ENCODE measurements around the gene GZMH. TPM values are rescaled to one million over a fixed set of nuclear protein-coding genes. Genes with fewer than 3 reads are reported as not detected.
"Not testable (repeated sequence)": the region's sequence is repeated elsewhere in the genome, so short reads cannot be mapped to it uniquely, and the experiment has no call there.

GZMH gene
- total RNA-seq, 1 donor = 0.27 TPM

DNA sequence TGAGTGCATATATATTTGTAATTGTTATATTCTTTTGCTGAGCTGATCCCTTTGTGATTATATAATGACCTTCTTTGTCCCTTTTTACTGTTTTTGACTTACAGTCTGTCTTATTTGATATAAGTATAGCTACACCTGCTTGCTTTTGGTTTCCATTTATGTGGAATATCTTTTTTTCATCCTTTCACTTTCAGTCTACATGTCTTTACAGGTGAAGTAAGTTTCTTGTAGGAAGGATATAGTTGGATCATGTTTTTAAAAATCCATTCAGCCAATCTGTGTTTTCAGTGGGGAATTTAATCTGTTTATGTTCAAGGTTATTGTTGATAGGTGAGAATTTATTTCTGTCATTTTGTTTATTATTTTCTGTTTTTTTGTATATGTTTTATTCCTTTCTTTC, 12.1 kb downstream of the GZMH start:
- no peak for DNase-seq (ENCODE audit: low read depth in 2 of 3, low spot score in 2 of 3)

DNA sequence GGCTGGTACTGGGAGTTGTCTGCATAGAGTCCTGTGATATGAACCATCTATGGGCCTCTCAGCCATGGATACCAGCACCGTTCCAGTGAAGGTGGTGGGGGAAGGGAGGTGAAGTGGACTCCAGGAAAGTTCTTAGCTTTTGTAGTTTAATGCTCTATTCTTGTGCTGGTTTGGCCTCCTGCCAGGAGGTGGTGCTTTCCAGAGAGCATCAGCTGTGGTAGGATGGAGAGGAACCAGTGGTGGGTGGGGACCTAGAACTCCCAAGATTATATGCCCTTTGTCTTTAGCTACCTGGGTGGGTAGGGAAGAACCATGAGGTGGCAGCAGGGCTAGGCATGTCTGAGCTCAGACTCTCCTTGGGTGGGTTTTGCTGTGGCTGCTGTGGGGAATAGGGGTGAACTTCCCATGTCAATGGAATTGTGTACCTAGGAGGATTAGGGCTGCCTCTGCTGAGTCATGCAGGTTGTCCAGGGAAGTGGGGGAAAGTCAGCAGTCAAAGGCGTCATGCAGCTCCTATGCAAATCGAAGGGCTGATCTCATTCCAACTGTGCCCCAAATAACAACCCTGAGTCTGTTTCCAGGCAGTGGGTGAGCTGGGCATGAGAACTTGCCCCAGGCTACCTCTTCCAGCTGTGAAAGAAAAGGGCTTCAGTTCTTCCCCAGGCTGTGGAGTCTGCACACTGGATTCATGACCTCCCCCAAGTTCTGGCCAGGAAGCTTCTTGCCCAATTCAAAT, 14.2 kb downstream of the GZMH start:
- no peak for DNase-seq (ENCODE audit: low read depth in 2 of 3, low spot score in 2 of 3)

DNA sequence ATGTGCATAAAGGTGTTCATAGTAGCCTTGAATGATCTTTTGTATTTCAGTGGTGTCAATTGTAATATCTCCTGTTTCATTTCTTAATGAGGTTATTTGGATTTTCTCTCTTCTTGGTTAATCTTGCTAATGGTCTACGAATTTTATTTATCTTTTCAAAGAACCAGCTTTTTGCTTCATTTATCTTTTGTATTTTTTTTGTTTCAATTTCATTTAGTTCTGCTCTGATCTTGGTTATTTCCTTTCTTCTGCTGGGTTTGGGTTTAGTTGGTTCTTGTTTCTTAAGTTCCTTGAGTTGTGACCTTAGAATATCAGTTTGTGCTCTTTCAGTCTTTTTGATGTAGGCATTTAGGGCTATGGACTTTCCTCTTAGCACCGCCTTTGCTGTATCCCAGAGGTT, 18.5 kb downstream of the GZMH start:
- not testable (repeated sequence) for DNase-seq (ENCODE audit: low read depth in 2 of 3, low spot score in 2 of 3)

- DNase-seq (ENCODE audit: low read depth in 2 of 3, low spot score in 2 of 3) = not testable (repeated sequence)
Measured at GRCh38 chr14:24584402-24584801, 25.1 kb downstream of the GZMH start.

DNA sequence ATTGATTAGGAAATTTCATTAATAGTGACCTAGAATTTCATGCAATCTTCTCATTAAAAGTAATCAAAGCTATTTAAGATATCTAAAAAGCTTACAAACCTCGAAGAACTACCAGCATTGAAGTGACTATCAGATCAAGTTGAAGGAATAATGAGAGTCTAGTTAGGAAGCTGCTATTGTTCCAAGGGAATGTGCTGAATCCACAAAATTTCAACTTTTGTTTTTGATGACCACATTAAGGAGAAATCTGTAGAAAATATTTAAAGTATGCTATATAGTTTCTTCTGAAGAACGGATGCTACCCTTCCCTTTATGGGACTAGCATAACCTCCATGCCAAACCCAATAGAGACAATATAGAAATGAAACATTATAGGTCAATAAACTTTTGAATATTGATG, 30.9 kb downstream of the GZMH start:
- DNase-seq (ENCODE audit: low read depth in 2 of 3, low spot score in 2 of 3) = no peak

DNA sequence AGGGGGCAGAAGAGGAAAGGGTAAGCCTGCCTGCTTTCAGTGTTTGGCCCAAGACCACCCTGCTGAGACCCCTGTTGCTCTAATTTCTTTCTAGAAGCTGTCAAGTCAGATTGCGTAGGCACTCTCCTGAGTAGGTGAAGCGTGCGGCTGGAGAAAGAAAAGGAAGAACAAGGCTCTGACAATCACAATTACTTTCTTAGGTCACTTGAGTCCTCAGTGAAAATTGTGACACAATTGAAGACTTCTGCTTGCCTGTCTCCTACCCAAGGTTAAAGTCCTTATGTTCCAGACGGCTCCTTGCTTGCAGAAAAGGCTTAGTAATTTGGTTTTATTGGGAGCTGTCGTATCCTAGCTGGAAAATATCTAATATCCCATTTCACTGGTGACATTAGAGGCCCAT, 32.7 kb downstream of the GZMH start:
- DNase-seq (ENCODE audit: low read depth in 2 of 3, low spot score in 2 of 3) = no peak

DNA sequence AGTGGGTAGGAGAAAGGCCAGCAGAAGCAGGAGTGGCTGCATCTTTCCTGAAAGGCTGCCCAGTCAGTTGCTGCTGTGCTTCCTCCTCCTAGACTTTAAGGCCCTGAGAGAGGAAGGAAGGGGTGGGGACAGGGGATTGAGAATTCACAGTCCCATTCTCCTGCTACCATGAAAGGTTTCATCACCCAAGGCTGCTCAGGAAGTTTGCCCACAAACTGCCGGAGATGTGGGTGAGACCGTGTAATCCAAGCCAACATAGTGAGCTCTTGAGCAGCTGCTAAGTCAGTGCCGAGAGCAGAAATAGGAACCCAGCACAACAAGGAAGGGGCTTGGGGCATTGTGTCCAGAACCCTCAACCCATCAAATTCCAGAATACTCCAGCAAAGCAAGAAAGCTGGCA, 33.3 kb downstream of the GZMH start, which contains the start of gene CTSG:
Gene CTSG, minus strand, starts transcription at position 69 of the 400 bp plus-strand sequence. Its CDS starts 27 bp downstream, at position 42.
- peak in 1 of 3 donors; percentile 13 for DNase-seq (ENCODE audit: low read depth in 2 of 3, low spot score in 2 of 3)

- DNase-seq (ENCODE audit: low read depth in 2 of 3, low spot score in 2 of 3) = no peak
Measured at GRCh38 chr14:24574206-24574774, 35.2 kb downstream of the GZMH start.

- no peak for DNase-seq (ENCODE audit: low read depth in 2 of 3, low spot score in 2 of 3)
Measured at GRCh38 chr14:24566318-24566717, 43.2 kb downstream of the GZMH start.

GRCh38 chr14:24565766-24566165, 43.7 kb downstream of the GZMH start:
- DNase-seq (ENCODE audit: low read depth in 2 of 3, low spot score in 2 of 3) = no peak

DNA sequence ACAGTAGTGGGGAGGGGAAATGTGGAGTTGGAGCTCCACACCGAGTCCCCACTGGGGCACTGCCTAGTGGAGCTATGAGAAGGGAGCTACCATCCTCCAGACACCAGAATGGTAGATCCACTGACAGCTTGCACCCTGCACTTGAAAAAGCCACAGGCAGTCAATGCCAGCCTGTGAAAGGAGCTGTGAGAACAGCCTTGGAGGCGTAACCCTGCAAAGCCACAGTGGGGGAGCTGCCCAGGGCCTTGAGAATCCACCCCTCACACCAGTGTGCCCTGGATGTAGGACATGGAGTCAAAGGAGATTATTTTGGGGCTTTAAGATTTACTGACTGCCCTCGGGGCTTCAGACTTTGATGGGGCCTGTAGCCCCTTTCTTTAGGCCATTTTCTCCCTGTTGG, 46.0 kb downstream of the GZMH start:
- DNase-seq (ENCODE audit: low read depth in 2 of 3, low spot score in 2 of 3) = no peak

GRCh38 chr14:24556756-24557155, 52.7 kb downstream of the GZMH start:
- DNase-seq (ENCODE audit: low read depth in 2 of 3, low spot score in 2 of 3) = no peak

Other genes with a start within 250 kb of the GZMH start
- 0.54 TPM for gene NFATC4, start 241.5 kb downstream of the GZMH start, total RNA-seq
- 20.2 TPM for gene NYNRIN, start 210.7 kb downstream of the GZMH start, total RNA-seq
- gene CBLN3, start 180.0 kb downstream of the GZMH start, total RNA-seq = 0.54 TPM
- 74.9 TPM for gene KHNYN, start 179.7 kb downstream of the GZMH start, total RNA-seq
- gene SDR39U1, start 166.9 kb downstream of the GZMH start, total RNA-seq = 39.6 TPM
- gene CMA1, start 101.4 kb downstream of the GZMH start, total RNA-seq = not detected
- 7.5 TPM for gene CTSG, start 33.4 kb downstream of the GZMH start, total RNA-seq
- gene GZMB, start 24.5 kb upstream of the GZMH start, total RNA-seq = under 0.01 TPM

Data from hematopoietic multipotent progenitor cell (in vitro differentiated cells).